GM21381 (cell line): Measurements from ENCODE around the gene CKS1B.
"Not testable (repeated sequence)": the region's sequence is repeated elsewhere in the genome, so short reads cannot be mapped to it uniquely, and the experiment has no call there.

Experiments
- ATAC-seq: cut with Tn5 transposase; IDR thresholded peaks from one replicate; pipeline ENCODE4 v1.9.1; 2021; ENCODE audit warnings: mild to moderate bottlenecking, moderate library complexity; ENCODE audit not compliant: unreplicated experiment

The CKS1B gene

GRCh38 chr1:154963643-154964042, 10.8 kb upstream of the CKS1B start:
- ATAC-seq = no peak

- no peak for ATAC-seq
Measured at GRCh38 chr1:154964359-154964758, 10.1 kb upstream of the CKS1B start.

- ATAC-seq = no peak
Measured at GRCh38 chr1:154966111-154966510, 8.4 kb upstream of the CKS1B start.

GRCh38 chr1:154967331-154967950, 7.0 kb upstream of the CKS1B start:
- no peak for ATAC-seq

GRCh38 chr1:154968731-154969130, 5.8 kb upstream of the CKS1B start:
- no peak for ATAC-seq

- ATAC-seq = no peak
Measured at GRCh38 chr1:154969246-154969645, 5.2 kb upstream of the CKS1B start.

GRCh38 chr1:154969860-154970452, 4.5 kb upstream of the CKS1B start:
- no peak for ATAC-seq

GRCh38 chr1:154970631-154971340, 3.7 kb upstream of the CKS1B start, which contains the start of gene SHC1:
TSS of gene SHC1 (minus strand) at chr1:154970747. CDS start at chr1:154970526, 221 bp downstream.
- no peak for ATAC-seq

GRCh38 chr1:154971341-154971998, 3.0 kb upstream of the CKS1B start:
- no peak for ATAC-seq

GRCh38 chr1:154972213-154972516, 2.3 kb upstream of the CKS1B start:
- ATAC-seq = no peak

GRCh38 chr1:154972517-154973343, 1.8 kb upstream of the CKS1B start:
- no peak for ATAC-seq

- ATAC-seq = no peak
Measured at GRCh38 chr1:154973344-154974101, 958 bp upstream of the CKS1B start.

GRCh38 chr1:154974808-154975408, 427 bp downstream of the CKS1B start:
- ATAC-seq = peak; percentile 36

- ATAC-seq = no peak
Measured at GRCh38 chr1:154975409-154976059, 1.1 kb downstream of the CKS1B start.

- ATAC-seq = not testable (repeated sequence)
Measured at GRCh38 chr1:154977762-154978161, 3.3 kb downstream of the CKS1B start.

- no peak for ATAC-seq
Measured at GRCh38 chr1:154978360-154978759, 3.9 kb downstream of the CKS1B start.

GRCh38 chr1:154982341-154982740, 7.9 kb downstream of the CKS1B start:
- no peak for ATAC-seq

GRCh38 chr1:154982897-154983648, 8.6 kb downstream of the CKS1B start, which contains the start of gene FLAD1:
TSS of gene FLAD1 (plus strand) at chr1:154983344. CDS start at chr1:154983695, 351 bp downstream.
- peak; percentile 99 for ATAC-seq
